Activated B cell treated with CpG ODN at 0.5 μM for 24 hours (primary cell): ENCODE measurements around the gene NAP1L5. TPM values are rescaled to one million over a fixed set of nuclear protein-coding genes. Genes with fewer than 3 reads are reported as not detected.
A peak's percentile ranks its signal among the peaks of the same experiment; 100 is the strongest.

Source experiments
- ATAC-seq: fragments of 200-7000 bp; cut with Tn5 transposase; one replicate; pipeline ENCODE4 v1.10.0; 2021; ENCODE audit warnings: low read depth, mild to moderate bottlenecking, moderate library complexity
- CTCF ChIA-PET: fragments of 350-600 bp; sonication (Branson Sonifier 250); formaldehyde crosslinking; loops from one replicate; lab custom pipeline; 2021; ENCODE audit warnings: antibody characterized with exemption; lab: Charles Lee
- POLR2A ChIA-PET: fragments of 350-600 bp; sonication (Branson Sonifier 250); formaldehyde crosslinking; loops from one replicate; lab custom pipeline; 2021; ENCODE audit warnings: antibody characterized with exemption; lab: Charles Lee
- DNase-seq: peaks from one replicate; pipeline ENCODE4 v3.0.0; 2022
- H3K27ac Mint-ChIP-seq: one replicate; pipeline ENCODE4 v1.8.0; 2020; ENCODE audit warnings: mixed read lengths
- H3K27me3 Mint-ChIP-seq: one replicate; pipeline ENCODE4 v1.8.0; 2021; ENCODE audit warnings: mixed read lengths
- H3K36me3 Mint-ChIP-seq: one replicate; pipeline ENCODE4 v1.8.0; 2021; ENCODE audit warnings: low read depth, mixed read lengths
- H3K4me1 Mint-ChIP-seq: one replicate; pipeline ENCODE4 v1.8.0; 2021; ENCODE audit warnings: mixed read lengths
- H3K4me3 Mint-ChIP-seq: one replicate; pipeline ENCODE4 v1.8.0; 2020; ENCODE audit warnings: mild to moderate bottlenecking, mixed read lengths
- H3K9me3 Mint-ChIP-seq: one replicate; pipeline ENCODE4 v1.8.0; 2020; ENCODE audit warnings: mixed read lengths
- intact Hi-C: fragments of 100-400 bp; cut with micrococcal nuclease; formaldehyde crosslinking; loops from one replicate; pipeline ENCODE4 v1.15.1; 2024
- total RNA-seq: library from RNA; stranded (reverse); gene quantifications from 2 replicates; pipeline ENCODE4 v1.2.3, GENCODE V29; 2022
- TF ChIP-seq, protein P1 (sequence below): fragments of 200-600 bp; IDR thresholded peaks from one replicate; pipeline ENCODE4 v1.8.0; 2022; ENCODE audit warnings: antibody characterized with exemption, mild to moderate bottlenecking

The NAP1L5 gene
- total RNA-seq, 1 donor from 2014 or later, result 2.6 TPM

DNA sequence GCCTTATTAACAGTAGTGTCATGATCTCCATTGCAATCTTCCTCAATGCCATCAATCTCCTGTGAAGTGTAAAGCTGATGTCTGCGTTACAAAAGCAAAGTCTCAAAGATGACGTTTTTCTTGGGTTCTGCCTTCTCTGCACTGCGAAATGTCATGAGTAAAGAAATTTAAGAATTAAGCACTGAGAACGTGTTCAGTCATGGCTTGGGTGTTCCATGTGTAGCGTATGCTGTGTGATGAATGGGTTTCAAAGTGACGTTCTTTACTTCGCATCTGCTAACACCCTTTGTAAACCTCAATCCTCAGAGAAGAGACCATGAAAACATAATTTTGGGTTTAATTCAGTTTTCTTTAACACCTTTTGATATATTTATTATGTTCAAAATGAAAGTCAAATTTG lies 999 bp downstream of the NAP1L5 start:
- no peak overlapping the region for H3K27ac Mint-ChIP-seq
- ChIA-PET CTCF (no interaction called here), POLR2A (interaction anchor here (1.6 kb wide), 1 partner anchor 105 kb away, joined by 6 read pairs; the partner anchor contains the start of gene HERC3)
- TF ChIP-seq, protein P1, sequence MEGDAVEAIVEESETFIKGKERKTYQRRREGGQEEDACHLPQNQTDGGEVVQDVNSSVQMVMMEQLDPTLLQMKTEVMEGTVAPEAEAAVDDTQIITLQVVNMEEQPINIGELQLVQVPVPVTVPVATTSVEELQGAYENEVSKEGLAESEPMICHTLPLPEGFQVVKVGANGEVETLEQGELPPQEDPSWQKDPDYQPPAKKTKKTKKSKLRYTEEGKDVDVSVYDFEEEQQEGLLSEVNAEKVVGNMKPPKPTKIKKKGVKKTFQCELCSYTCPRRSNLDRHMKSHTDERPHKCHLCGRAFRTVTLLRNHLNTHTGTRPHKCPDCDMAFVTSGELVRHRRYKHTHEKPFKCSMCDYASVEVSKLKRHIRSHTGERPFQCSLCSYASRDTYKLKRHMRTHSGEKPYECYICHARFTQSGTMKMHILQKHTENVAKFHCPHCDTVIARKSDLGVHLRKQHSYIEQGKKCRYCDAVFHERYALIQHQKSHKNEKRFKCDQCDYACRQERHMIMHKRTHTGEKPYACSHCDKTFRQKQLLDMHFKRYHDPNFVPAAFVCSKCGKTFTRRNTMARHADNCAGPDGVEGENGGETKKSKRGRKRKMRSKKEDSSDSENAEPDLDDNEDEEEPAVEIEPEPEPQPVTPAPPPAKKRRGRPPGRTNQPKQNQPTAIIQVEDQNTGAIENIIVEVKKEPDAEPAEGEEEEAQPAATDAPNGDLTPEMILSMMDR, result no peak
- H3K9me3 Mint-ChIP-seq, result no peaks in the 10 kb centered on the region
- H3K4me1 Mint-ChIP-seq, result peaks cover 9% of the 10 kb centered on the region
- no peak for ATAC-seq
- intact Hi-C loops, result loop anchor here (1.0 to 10.0 kb wide), 2 partner anchors 104 to 418 kb away; partner anchors contain the start of genes HERC3 and TIGD2
- DNase-seq, result no peak
- no peaks in the 10 kb centered on the region for H3K27me3 Mint-ChIP-seq
- peak overlapping the region; percentile 89 for H3K4me3 Mint-ChIP-seq
- H3K36me3 Mint-ChIP-seq, result peaks cover 38% of the 10 kb centered on the region

DNA sequence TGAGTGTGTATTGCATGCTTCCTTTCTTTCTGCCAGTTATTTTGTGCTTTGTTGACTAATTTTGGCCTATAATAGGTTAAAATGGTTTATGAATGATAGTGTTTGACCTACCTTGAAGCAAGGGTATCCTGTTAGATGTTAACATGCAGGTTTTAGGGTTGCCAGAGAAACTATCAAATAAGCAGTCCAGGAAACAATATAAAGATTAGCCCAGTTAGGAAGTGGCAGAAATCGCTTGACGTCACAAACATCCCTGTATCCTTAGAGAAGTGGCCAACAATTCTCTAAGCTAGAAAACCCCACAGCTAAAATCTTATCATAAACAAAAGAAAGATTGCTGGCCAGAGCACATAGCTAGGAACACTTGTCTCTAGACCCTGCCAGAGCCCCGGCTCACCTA lies 3.8 kb downstream of the NAP1L5 start:
- H3K27me3 Mint-ChIP-seq, result no peaks in the 10 kb centered on the region

DNA sequence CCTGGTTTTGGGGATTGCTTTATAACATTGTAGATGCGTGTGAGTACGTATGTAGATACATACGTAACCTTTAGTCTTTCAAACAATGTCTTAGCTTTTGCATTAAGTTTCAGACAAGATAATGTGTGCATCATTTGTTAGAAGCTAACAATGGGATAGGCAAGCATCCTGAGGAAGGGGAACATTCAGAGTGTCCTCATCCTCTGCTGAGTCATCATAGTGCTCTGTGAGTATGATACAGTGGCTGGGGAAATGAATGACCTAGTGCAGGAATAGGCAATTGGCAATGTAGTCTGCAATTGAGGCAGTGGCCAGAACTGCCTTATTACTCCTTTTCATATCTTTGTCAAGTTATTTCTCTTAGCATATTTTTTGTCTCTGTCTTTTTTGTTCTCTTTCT lies 7.3 kb downstream of the NAP1L5 start:
- Mint-ChIP-seq H3K27ac (no peak overlapping the region), H3K4me1 (no peaks in the 10 kb centered on the region), H3K9me3 (no peaks in the 10 kb centered on the region), H3K27me3 (no peaks in the 10 kb centered on the region), H3K4me3 (no peak overlapping the region), H3K36me3 (peaks cover 62% of the 10 kb centered on the region)
- TF ChIP-seq, protein P1, result no peak
- DNase-seq (no peak), ATAC-seq (no peak)
- ChIA-PET CTCF (no interaction called here), POLR2A (no interaction called here)
- intact Hi-C loops, result loop anchor here (10.0 kb wide), 1 partner anchor 424 kb away; the partner anchor contains the start of gene TIGD2

More for the DNA sequence above, 3.8 kb downstream of the NAP1L5 start:
- ATAC-seq (no peak), DNase-seq (no peak)
- H3K4me3 Mint-ChIP-seq, result no peak overlapping the region
- peaks cover 7% of the 10 kb centered on the region for H3K4me1 Mint-ChIP-seq
- no peak overlapping the region for H3K27ac Mint-ChIP-seq
- ChIA-PET POLR2A (no interaction called here), CTCF (no interaction called here)
- no peaks in the 10 kb centered on the region for H3K9me3 Mint-ChIP-seq
- intact Hi-C loops, result loop anchor here (10.0 kb wide), 1 partner anchor 421 kb away; the partner anchor contains the start of gene TIGD2
- TF ChIP-seq, protein P1, result no peak
- H3K36me3 Mint-ChIP-seq, result peaks cover 53% of the 10 kb centered on the region

DNA sequence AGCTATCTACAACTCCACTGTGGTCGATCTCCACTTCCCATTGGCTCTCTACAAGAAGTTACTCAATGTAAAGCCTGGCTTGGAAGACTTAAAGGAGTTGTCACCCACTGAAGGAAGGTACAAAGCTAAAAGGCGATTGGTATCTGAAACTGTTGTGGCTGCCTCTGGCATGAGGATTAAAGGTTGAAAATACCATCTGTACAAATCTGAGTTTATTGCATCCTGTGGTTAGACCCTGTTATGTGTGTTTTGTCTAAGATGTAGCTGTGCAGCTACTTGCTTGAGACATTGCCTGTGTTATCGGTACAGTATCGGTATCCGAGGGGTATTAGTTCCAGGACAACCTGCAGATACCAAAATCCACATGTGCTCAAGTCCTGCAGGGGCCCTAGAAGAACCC lies 16.4 kb downstream of the NAP1L5 start:
- POLR2A ChIA-PET, result no interaction called here
- Mint-ChIP-seq H3K27me3 (no peaks in the 10 kb centered on the region), H3K9me3 (no peaks in the 10 kb centered on the region), H3K36me3 (peaks cover 84% of the 10 kb centered on the region), H3K27ac (no peak overlapping the region), H3K4me1 (no peaks in the 10 kb centered on the region), H3K4me3 (no peak overlapping the region)
- CTCF ChIA-PET, result no interaction called here
- TF ChIP-seq, protein P1, result no peak
- DNase-seq, result no peak
- intact Hi-C loops, result no loop called here
- no peak for ATAC-seq

DNA sequence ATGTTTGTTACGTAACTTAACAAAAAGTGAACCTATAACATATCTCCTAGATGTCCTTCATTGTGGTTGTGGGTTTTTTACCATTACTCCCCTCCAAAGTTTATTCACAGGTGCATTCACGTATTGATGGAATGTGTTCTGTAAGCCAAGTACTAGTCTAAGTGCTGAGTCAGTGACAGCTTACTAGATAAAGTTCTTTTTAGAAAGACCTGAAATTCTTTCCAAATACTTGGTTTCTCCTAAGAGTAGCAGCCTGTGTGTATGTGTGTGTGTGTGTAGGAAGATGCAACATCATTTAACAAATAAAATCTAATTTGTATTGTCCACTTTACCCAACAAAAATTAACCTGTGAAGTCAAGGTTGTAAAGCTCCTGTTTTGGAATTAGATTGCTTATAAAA lies 22.1 kb downstream of the NAP1L5 start:
- Mint-ChIP-seq H3K27me3 (no peaks in the 10 kb centered on the region), H3K27ac (no peak overlapping the region), H3K4me3 (no peak overlapping the region), H3K9me3 (no peaks in the 10 kb centered on the region), H3K36me3 (peaks cover 71% of the 10 kb centered on the region), H3K4me1 (no peaks in the 10 kb centered on the region)
- POLR2A ChIA-PET, result no interaction called here
- TF ChIP-seq, protein P1, result no peak
- DNase-seq, result no peak
- intact Hi-C loops, result no loop called here
- CTCF ChIA-PET, result no interaction called here
- ATAC-seq, result no peak
